Midbrain (tissue), 1 donor: Measurements from ENCODE around the gene AGBL4.
A peak's percentile ranks its signal among the peaks of the same experiment; 100 is the strongest.

Experiments used
- DNase-seq: peaks from one replicate; lab custom pipeline; 2025; lab: John Stamatoyannopoulos, UW

Gene AGBL4

DNA sequence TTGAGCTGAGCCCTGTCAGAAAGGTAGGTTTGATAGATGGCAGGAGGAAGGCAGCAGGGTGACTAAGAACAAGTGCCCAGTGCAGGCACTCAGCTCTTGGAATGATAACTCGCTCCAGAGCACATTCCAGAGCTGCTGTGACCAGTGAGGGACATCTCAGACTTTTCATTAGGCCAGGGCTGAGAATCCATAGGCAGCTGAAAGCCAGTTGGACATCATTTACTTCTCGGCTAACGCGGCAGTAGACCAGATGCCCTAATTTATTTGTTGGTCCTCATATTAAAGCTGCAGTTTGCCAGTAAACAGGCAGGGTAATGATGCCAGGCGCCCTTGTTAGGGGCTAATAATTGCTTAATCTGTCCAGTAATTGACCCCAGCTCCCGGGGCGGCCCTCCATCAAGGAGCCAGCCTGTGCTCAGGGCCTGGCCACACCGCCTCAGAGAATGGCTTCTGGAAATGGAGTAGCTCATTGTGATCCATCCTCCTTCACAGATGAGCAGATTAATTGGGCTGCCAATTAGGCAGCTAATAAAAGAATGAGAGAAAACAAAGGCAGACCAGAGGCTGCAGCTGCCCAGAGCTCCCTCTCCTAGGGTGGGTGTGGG, 1369.0 kb downstream of the AGBL4 start:
- DNase-seq: no peak

DNA sequence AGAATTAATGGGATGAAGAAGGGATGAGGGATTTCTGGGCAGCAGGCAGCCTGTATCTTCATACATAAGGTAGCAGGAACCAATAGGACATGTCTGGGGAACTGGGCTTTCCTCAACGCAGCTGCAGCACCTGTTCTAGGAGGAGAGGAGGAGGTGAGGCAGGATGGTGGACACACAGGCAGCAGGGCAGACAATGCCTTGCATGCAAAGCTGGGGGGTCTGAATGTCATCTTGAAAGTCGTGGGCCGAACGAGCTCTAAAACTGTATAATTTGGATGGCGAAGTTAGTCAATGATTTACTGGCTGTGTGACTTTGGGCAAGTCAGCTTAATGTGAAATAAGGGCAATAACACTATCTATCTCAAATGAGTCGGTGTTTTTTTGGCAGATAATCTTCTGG, 1371.4 kb downstream of the AGBL4 start:
- no peak for DNase-seq

DNA sequence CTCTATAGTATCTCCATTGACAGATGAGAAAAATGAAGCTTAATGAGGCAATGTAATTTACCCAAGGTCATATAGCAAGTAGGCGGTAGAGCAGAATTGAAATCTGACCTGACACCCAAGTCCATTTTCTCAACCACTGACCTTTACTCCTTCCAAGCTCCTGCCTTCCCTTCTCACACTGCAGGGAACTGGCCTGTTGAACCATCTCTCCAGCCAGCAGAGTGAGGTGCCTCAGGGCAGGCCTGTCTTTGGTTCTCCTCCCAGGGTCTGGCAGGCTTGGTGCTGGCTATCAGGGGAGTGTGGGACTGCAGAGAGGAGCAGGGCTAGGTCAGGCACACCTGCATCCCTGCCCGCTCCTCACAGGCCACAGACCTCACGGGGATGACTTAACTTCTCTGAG, 1373.9 kb downstream of the AGBL4 start:
- DNase-seq: no peak

DNA sequence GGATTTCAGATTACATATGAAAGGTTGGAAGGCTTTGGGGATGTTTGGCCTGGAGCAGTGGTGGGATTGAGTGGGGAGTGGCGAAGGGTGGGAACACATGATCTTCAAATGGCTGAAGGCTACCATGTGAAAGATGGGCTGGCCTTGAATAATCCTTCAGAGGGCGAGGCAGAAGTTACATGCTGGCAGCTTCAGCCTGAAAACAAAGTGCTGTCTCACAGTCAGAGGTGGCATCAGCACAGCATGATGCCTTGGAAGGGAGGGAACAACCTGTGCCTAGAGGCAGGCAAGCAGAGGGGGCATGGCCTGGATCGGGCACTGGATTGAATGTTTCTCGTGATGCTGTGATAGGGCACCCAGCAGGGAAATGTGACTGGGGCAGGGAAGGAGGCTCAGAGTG, 1377.9 kb downstream of the AGBL4 start:
- no peak for DNase-seq

DNA sequence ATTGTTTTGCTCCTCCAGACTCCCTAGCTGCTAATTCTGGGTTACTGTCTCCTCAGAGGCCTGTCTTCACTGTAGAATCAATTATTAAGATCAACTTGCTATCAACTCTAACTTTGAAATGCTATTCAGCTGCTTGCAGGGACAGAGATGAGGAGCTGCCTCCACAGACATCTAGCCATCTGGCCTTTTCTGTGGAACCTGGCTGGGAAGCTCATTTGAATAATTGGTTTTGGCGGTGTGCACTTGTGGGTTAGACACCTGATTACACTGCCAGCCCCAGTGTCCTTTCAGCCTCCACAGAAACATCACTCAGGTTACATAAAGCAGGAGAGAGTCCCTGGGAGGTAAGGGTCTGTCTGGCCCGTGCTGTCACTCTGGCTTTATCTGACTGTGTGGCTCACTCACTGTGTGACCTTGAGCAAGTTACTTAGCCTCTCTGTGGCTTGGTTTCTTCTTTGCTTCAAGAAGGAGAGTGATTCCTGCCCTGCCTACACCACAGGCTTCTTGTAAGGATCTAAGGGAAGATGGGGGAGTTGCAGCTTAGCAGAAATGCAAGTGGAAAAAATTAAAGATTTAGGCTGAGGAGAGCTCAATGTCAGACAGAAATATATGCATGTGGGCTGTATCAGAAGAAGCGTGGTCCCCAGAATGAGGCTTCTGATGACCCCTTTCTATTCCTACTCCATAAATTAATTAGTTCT, 1378.7 kb downstream of the AGBL4 start:
- DNase-seq: no peak

DNA sequence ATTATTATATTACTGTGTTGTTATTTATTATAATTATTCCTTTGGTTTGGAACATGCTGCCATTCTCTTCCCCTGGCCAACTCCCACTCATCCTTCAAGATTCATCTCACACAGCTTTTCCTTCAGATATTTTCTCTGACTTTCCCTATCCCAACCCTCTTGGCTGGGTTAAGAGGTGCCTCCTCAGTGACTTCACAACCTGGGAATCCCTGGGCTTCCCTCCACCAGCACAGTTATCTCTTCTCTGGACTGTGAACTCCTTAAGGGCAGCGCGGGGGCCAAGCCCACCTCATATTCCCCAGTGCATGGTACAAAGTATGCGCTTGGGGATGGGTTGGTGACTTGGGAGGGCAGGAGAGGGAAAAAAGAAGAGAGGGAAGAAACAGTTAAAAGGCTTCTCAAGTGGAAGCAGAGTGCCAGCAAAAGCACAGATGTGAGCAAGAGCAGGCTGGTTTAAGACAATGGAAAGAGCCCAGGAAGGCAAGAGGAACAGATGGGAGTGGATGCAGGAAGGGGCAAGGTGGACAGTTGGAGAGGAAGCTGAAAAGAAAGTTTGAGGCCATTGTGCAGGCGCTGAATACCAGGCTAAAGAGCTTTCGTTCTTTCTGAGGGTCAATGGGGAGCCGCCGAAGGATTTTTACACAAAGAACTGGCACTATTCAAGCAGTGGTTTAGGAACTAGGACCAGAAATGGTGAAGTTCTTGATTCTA, 1379.4 kb downstream of the AGBL4 start:
- DNase-seq: no peak

DNA sequence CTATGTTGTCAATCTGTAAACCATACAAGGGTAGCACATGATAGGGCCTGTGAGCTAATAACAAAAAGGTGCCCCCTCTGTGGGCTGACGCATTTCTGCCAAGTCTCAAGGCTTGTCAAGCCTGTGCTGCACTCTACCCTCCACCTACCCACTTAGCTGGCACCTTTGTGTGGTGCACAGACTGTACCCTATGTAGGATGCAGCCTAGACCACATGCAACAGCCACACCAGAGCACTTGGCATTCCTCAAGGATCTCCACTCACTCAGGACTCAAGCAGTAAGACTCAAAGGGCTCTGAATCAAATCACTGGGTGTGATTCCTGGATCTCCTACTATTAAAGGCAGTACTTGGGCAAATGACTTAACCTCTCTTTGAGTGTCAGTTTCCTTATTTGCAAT, 1380.6 kb downstream of the AGBL4 start:
- DNase-seq: no peak

DNA sequence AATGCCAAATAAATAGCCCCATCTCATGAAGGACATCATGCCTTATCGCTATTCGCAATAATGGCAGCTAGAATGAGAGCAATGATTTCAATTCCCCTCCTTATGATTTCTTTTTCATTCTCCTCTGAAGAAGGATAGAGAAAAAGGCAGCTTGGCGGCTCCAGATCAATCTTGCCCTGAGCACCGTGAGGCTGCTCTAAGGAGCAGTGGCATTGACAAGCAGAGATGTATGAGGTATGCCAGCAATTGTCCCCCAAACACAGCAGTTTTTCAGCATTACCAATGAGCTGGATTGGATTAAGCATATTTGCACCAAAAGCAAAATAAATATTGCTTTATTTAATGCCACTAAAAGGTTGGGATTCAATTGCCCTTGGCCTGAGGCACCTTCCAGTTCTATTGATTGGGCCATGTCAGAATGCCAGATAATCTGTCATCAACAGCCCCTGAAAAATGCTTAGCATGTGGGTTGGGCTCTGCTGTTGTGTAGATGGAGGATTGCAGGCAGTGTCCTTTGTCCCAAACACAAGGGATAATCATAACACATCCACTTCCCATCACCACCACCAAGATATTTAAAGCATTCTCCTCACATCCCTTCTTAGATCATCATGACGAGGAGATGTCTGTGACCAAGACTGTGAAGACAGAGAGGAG, 1382.8 kb downstream of the AGBL4 start:
- no peak for DNase-seq

DNA sequence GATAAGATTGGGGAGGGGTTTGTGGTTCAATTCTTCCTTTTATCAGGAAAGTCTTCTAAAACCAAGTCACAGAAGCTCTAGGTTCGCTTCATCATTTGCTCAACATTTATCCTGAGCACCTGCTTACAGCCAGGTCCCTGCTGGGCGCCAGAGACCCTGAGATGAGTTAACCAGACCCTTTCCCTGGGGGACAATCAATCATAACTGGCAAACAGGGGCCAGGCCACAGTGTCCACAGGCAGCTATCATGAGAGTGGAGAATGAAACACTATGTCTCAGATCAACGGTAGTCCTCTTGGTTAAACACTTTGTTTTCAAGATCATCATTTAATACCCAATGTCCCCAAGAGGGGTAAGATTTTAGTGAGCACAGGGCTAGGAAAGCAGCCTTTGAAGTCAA, 1393.9 kb downstream of the AGBL4 start:
- no peak for DNase-seq

DNA sequence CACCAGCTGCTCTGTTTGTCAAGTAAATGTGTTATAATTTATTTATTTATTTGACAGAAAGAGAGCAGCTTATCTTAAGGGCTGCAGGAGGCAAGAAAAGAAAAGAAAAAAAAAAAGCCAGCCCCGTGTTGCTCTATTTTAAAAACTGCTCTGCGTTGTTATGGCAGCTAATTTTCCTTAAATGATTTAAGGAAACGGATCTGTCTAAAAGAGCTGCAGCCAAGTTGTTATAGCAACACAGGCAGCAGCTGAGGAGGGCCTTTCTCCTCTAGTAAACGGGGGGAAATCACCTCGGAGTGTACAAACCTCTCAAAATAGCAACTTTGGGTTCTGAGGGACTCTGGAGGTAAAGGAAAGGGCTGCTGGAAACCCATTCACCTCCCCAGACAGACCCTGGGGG, 1396.3 kb downstream of the AGBL4 start:
- no peak for DNase-seq

DNA sequence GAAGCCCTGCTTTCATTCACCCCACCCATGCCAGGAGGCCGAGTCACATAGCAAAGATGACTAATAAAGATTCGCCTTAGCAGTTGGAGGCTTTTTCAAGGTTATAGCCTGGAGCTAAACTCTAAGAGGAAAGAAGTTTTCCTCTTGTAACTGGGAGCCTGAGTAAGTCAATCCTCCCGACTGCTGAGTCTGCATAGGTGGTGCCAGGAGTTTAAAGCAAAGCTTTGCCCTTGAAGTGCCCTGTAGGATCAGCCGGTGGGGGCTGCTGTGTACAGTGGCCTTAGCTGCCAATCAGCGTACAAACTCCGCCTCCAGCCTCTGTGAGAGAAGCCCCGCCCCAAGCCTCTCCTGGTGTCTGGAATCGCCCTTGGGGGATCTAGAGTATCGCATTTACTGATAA, 1404.2 kb downstream of the AGBL4 start:
- peak; percentile 39 for DNase-seq

DNA sequence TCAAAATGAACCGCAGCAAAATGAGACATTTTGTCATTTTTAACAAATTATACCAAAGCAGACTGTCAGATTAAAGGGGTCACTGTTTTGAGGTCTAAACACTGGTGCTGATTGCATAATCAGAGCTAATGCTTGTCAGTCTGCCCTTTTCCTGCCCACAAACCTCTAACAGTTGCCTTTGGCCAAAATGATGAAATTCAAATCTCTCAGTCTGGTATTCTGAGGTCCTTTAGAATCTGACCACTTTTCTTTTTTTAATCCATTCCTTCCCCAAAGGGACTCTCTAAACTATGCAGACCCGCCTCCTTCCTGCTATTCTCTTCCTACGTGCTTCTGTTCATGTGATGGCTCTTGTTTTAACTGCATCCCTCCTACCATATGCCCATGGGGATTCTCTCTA, 1406.5 kb downstream of the AGBL4 start:
- no peak for DNase-seq

DNA sequence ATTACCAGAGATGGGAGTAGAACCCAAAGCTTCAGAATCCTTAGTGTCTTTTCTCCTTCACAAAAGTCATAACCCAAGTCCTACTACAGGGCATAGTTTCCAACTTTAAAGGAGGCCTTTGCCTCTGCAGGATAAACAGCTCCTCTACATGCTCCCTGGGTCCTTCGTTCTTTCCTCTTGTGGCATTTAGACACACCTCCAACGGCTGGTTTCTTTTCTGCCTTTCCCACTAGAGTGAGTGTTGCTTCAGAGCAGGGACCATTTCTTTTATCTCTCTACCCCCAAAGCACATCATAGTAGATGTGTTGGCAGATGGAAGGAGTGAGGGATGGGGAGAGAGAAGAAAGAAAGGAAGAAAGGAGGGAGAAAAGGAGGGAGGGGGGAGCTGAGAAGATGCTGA, 1407.0 kb downstream of the AGBL4 start:
- DNase-seq: no peak

DNA sequence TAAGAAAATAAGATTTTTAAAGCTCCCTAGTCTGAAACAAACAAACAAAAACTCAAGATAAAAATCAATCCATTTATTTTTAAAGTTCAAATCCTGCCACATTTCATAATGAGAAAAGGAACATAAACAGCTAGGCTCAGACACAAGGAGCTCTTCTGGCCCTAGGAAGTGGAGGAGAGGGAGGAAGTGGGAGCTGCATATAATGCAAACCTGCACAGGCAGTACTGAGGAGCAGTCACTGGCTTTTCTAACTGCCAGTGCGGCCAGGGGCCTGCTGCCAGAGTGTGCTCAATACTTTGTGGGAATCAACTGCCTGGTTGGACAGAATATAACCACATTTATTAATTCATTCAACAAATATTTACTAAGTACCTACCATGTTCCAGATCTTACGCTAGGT, 1411.9 kb downstream of the AGBL4 start:
- DNase-seq: no peak

DNA sequence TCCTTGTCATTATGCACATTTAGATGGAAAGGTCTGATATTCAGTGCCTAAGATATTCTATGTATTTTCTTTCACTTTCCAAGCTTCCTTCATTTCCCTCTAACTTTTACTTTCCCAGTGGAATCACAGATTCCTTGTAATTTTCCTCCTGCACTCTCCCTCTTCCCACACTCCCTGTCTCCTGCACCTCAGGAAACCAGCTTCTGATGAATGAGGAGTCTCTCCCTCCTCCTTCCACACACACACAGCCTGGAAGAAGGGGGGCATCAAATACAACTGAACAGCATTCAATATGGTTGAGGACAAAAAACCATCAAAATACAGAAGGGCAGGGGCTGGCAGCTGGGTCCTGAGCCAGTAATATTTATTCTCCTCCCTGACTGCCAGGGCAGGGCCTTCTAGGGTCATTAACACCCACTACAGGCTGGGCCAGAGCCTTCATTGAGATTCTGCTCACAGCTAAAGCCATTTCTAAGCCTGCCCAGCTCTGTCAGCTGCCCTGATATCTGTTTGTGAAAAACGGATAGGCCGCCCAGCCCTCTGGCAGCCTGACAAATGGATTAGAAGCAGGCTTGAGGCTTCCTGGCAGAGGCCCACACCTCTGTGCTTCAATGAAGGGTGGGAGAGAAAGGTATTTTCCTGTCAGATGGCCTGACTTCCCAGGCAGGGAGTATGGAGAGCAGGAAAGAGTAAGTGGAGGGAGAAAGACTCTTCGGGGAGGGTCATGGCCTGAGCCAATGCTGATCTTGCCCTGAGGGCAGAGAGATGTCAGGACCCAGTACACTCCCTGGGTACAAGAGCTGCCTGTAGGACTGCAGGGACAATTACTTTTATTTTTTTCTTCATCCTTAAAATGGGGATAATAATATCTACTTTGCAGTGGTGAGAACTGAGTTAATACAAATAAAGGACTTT, 1412.9 kb downstream of the AGBL4 start:
- peak; percentile 52 for DNase-seq

DNA sequence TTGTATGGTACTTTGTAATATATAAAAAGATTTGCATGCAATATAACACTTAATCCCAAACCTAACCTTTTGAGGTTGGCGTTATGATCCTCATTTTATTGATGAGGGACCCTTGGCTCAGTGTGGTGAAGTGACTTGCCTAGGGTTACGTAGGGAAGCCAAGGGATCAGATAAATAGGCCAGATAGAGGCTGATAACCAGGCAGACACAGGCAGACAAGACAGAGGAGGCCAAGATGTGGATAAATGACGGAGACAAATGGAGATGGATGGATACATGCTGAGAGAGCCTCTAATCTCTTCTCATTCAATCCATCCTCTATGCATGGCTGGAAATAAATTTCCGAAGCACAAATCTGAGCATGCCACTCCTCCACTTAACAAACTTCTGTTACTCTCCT, 1414.9 kb downstream of the AGBL4 start:
- DNase-seq: no peak

DNA sequence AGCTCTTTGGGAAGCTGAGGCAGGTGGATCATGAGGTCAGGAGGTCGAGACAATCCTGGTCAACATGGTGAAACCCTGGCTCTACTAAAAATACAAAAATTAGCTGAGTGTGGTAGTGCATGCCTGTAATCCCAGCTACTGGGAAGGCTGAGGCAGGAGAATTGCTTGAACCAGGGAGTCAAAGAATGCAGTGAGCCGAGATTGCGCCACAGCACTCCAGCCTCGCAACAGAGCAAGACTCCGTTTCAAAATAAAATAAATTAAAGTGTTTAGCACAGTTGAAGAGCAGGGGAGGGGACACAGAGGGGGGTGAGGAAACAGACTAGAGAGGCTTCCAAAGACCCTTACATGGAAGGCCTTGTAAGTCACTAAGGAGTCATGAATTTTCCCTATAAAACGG, 1420.5 kb downstream of the AGBL4 start:
- no peak for DNase-seq

DNA sequence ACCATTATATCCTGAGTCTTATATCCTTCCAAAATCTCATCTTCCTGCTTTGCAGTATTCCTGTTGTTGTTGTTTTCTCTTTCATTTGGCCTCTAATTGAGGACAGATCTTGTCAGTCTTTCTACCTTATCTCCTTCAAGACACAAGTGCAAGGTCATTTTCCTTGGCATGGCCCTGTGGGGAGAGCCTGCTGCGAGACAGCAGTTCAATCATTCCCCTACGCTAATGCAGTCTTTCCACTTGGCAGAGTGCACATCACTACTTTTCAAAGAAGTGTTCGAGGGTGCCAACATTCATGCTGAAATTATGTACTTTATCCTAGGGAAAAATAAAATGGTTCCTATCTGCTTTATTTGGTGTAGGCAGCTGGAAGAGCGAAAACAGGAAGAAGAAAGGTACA, 1421.4 kb downstream of the AGBL4 start:
- no peak for DNase-seq

DNA sequence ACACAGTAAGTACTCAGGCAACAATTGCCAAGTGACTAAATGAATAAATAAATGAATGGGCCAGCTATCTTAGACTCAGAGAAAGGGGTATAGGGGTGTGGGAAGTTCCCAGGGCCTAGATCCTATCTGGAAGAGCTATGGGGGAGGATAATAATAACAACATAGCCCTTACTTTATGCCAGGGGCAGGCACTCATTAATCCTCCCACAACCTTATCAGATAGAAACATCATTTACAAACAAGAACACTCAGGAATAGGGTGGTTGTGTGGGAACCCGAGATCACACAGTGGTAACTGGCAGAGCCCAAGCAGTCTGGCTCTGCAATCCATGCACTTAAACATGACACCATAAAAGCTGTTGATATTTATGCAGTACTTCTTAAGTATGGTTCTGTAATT, 1423.6 kb downstream of the AGBL4 start:
- DNase-seq: no peak

DNA sequence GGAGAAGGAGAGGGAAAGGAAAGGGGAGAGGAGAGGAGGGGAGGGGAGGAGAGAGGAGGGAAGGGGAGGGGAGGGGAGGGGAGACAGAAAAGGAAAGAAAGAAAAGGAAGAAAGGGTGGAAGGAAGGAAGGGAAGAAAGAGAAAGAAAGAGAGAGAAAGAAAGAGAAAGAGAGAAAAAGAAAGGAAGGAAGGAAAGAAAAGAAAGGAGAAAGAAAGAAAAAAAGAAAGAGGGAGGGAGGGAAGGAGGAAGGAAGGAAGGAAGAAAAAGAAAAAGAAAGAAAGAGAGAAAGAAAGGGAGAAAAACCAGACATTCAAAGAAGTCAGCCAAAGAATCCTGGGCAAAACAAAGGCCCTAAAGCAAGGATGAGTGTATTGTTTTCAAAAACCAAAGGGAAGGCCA, 1426.1 kb downstream of the AGBL4 start:
- no peak for DNase-seq

DNA sequence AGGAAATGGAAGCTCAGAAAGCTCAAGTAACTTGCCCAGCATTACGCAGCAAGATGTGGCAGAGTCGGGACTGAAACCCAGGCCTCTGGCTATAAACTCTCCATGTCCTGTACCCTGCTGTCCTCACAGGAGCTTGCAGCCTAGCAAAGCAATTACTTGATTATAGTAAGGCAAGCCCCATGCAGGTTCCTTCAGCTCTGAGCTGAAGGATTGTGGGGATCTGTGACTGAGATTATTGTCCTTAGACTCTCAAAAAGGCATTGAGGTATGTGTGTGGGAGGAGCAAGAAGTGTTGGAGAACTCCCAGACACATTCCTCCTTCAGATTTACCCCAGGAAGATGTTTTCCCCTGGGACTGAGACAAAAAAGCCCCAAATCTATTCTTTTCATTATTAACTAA, 1427.7 kb downstream of the AGBL4 start:
- DNase-seq: no peak

DNA sequence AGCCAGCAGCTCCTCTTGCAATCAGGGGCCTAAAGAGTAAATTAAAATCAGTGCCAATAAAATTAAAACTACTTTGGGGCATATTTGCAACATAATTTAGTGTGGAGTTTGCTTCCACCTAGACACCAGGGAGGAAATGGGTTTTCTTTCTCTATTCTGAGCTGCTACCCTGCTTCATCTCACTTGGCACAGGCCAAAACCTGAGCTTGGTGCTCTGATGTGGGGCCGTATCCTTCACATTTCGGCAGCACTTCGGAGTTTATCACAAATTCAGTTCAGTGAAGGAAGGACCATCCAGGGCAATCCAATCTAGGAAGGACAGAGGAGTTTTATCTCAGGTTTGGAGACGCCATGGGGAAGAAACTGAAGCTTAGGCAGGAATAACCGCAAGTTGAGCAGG, 1428.1 kb downstream of the AGBL4 start:
- DNase-seq: no peak
